Adrenal gland (tissue), 12 donors: ENCODE data around the gene GRAMD1B. TPM values are rescaled to one million over a fixed set of nuclear protein-coding genes. Genes with fewer than 3 reads are reported as not detected.

Experiments used
- DNase-seq, 7 donors: peaks; one replicate each; pipeline ENCODE4 v3.0.0-alpha.2; 2019 to 2020
- H3K27ac ChIP-seq, 5 donors: fragments of 200-600 bp; sonication (generic) in 4 of 5; 1 replicate in 3 of 5; 2 replicates in 2 of 5; pipeline versions ENCODE4 v1.5.1 to v1.8.0; 2016 to 2020; ENCODE audit warnings: mild to moderate bottlenecking in 1 of 5
- H3K27me3 ChIP-seq: fragments of 200-600 bp; 2 replicates; pipeline ENCODE4 v1.8.0; 2021
- H3K36me3 ChIP-seq, 2 donors: fragments of 200-600 bp; replicated peaks in 1 of 2; 1 replicate in 1 of 2; 2 replicates in 1 of 2; pipeline versions ENCODE4 v1.5.1 to v1.8.0; 2018 to 2022
- H3K4me1 ChIP-seq, 2 donors: fragments of 200-600 bp; replicated peaks in 1 of 2; 1 replicate in 1 of 2; 2 replicates in 1 of 2; pipeline versions ENCODE4 v1.5.1 to v1.8.0; 2018 to 2021
- H3K4me3 ChIP-seq, 4 donors: fragments of 200-600 bp; sonication (generic) in 3 of 4; one replicate each; pipeline ENCODE4 v1.5.1; 2016 to 2018
- H3K9me3 ChIP-seq, 3 donors: fragments of 200-600 bp; sonication (generic) in 1 of 3; replicated peaks in 1 of 3; 1 replicate in 2 of 3; 2 replicates in 1 of 3; pipeline versions ENCODE4 v1.5.1 to v1.8.0; 2016 to 2021
- CTCF ChIP-seq, 6 experiments: fragments of 450-650 bp in 4 of 6; fragments of 200-600 bp in 2 of 6; sonication (generic) in 1 of 6; IDR thresholded peaks; 1 replicate in 5 of 6; 2 replicates in 1 of 6; pipeline versions ENCODE4 v1.5.1 to v1.8.0; 2016 to 2021; ENCODE audit warnings: antibody characterized with exemption in 6 of 6, mild to moderate bottlenecking in 2 of 6, moderate library complexity in 1 of 6
- POLR2A ChIP-seq, 2 donors: fragments of 450-650 bp; IDR thresholded peaks; one replicate each; pipeline ENCODE4 v1.6.1; 2017; ENCODE audit warnings: antibody characterized with exemption in 2 of 2, mild to moderate bottlenecking in 2 of 2, moderate library complexity in 1 of 2
- WGBS, 4 donors: extraction: QIAGEN DNeasy Blood & Tissue Kit in 2 of 4; methylation state at CpG; one replicate each; pipeline versions ENCODE4 v1.1.5 to v1.1.7; 2013 to 2017; 5-methylcytosine and 5-hydroxymethylcytosine counted together
- intact Hi-C, 2 donors: fragments of 100-400 bp; cut with DNase I; formaldehyde crosslinking; loops; one replicate each; pipeline versions ENCODE4 v1.14.1 to v1.15.0; 2022 to 2023
- polyA plus RNA-seq, 3 donors: library from polyadenylated mRNA; stranded (reverse); fragments of 200-250 nt in 2 of 3; fragments of 350-450 nt in 1 of 3; fragmentation: Illumina TruSeq in 1 of 3; extraction: RNeasy Lipid Tissue Mini Kit (QIAGEN cat#74804) in 1 of 3; gene quantifications; one replicate each; pipeline ENCODE4 v1.2.3, GENCODE V29; 2013 to 2014
- total RNA-seq, 9 donors: library from RNA; depleted of rRNA in 4 of 9; stranded (reverse); fragments of >200 nt in 4 of 9; fragments of 120-200 nt in 1 of 9; fragmentation: NEBNext Ultra II Directional in 1 of 9; extraction: Animal tissue kit (Norgen Biotek cat#: 25700) in 1 of 9; gene quantifications; one replicate each; pipeline versions ENCODE4 v1.1.0 to v1.2.4, GENCODE V29; 2013 to 2023
- donor health status: healthy with polysubstance abuse.
- donor health status: Bipolar disorder and iron deficiency.
- donor health status: DM: yes; HTN: yes; CAD: no.
- donor health status: DM: no; HTN: no; CAD: no.
- donor health status: DM: no; HTN: no; CAD: no.
- donor health status: DM: yes; HTN: yes; CAD: no.

Gene GRAMD1B
- total and polyA plus RNA-seq, 12 donors: 101 to 1,898 (median 285) TPM

DNA sequence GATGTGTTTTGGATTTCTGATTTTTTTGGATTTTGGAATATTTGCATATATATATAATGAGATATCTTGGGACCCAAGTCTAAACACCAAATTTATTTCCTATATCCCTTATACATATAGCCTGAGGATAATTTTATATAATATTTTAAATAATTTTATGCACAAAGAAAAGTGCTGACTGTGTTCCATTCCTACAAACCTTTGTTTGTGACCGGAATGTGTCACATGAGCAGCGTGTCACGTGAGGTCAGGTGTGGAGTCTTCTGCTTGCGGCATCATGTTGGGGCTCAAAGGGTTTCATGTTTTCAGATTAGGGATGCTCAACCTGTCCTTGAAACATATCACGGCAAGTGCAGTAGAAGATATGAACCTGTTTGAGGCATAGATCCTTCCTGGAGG lies 158.8 kb downstream of the GRAMD1B start:
- H3K27ac ChIP-seq: peak overlapping the region in 2 of 5 donors; percentile 30 to 68
- DNase-seq: no peak
- no peaks in the 10 kb centered on the region for H3K27me3 ChIP-seq
- H3K4me3 ChIP-seq: no peak overlapping the region
- peaks cover 0 to 6% of the 10 kb centered on the region in 2 donors for H3K36me3 ChIP-seq
- no peaks in the 10 kb centered on the region for H3K9me3 ChIP-seq
- TF ChIP-seq POLR2A (IDR thresholded peaks at IDR 0.05) (no peak), CTCF (IDR thresholded peaks at IDR 0.05) (no peak)
- WGBS, 4 donors: 85 to 92% (median 85%) methylated on average over 5 of the region's 5 CpGs
- intact Hi-C loops: no loop called here
- peaks cover 27 to 66% of the 10 kb centered on the region in 2 donors for H3K4me1 ChIP-seq

DNA sequence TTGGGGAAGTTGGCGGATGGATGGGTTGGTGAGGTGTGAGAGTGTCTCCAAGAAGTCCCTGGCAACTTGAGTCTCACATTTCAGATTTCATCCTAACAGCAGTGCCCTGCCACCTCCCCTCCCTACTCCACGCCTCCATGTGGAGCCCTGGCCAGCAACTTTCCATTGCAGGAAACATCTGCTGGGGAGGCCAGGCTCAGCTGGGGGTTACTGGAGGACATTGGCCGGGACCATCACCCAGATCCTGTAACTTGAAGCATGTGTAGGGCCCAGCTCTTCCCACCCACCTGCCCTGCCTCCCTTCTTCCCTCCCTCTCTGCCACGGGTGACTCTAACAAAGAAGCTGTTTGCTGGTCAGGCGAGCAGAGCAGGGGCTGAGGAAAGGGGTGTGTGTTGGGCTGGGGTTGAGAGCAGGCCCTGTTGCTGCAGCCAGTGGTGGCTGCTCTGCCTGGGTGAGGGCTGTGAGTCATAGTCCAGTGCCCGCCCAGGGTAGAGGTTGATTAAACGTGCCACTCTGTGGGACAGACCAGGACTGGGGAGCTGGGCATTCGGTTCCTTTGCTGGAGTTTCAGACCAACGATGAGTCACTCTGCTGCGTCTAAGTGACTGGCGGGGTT lies 160.3 kb downstream of the GRAMD1B start:
- intact Hi-C loops: no loop called here
- TF ChIP-seq POLR2A (IDR thresholded peaks at IDR 0.05): peak in 1 of 2 donors; percentile 86
- TF ChIP-seq CTCF (IDR thresholded peaks at IDR 0.05): no peak
- H3K36me3 ChIP-seq: peaks cover 0 to 6% of the 10 kb centered on the region in 2 donors
- H3K27ac ChIP-seq: peak overlapping the region; percentile 43 to 88 (median 80)
- H3K27me3 ChIP-seq: no peaks in the 10 kb centered on the region
- no peaks in the 10 kb centered on the region for H3K9me3 ChIP-seq
- no peak overlapping the region for H3K4me3 ChIP-seq
- 28 to 50% (median 36%) methylated on average over 2 to 11 of the region's 11 CpGs for WGBS, 4 donors
- peaks cover 37 to 71% of the 10 kb centered on the region in 2 donors for H3K4me1 ChIP-seq
- DNase-seq: peak; percentile 86 to 98 (median 95)

- Histone ChIP-seq H3K36me3 (peaks cover 0 to 16% of the 10 kb centered on the region in 2 donors), H3K9me3 (no peaks in the 10 kb centered on the region), H3K27me3 (no peaks in the 10 kb centered on the region), H3K4me1 (peaks cover 46 to 54% of the 10 kb centered on the region in 2 donors), H3K4me3 (no peak overlapping the region), H3K27ac (peak overlapping the region in 4 of 5 donors; percentile 65 to 87 (median 77))
- no peak for DNase-seq
- WGBS, 4 donors: 71 to 81% (median 74%) methylated on average over 4 to 6 of the region's 6 CpGs
- intact Hi-C loops: no loop called here
- TF ChIP-seq CTCF (IDR thresholded peaks at IDR 0.05): no peak
- no peak for TF ChIP-seq POLR2A (IDR thresholded peaks at IDR 0.05)
Observed at GRCh38 chr11:123593570-123593969, 163.5 kb downstream of the GRAMD1B start.

DNA sequence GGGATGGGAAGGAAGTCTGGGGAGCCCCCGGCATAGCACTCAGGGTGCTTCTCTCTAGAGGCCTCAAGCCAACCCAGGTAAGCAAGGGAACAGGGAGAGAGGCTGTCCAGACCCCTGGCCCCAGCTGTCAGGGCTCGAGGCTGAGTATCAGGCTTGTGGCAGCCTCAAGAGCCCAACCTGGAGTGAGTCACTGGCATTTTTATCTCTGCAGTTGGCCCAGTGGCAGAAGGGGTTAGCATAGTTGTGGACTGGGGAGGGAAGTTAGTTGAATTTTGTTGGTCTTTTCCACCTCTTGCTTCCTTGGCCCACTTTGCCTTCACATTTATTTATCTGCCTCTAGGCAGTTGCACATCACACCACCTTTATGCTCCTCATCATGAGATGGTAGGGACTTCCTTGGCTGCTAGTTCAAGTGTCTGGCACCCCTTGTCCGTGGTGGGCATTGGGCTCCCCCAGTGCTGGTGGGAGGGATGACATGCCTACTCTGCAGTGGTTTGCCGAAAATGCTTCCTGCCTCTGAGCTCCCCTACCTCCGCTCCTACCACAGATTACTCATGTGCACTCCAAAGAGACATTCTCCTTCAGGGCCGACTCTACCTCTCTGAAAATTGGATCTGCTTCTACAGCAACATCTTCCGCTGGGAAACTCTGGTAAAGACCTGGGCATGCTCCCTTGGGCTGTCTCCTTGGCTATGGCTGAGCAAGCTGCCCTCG lies 164.3 kb downstream of the GRAMD1B start:
- H3K27me3 ChIP-seq: no peaks in the 10 kb centered on the region
- peak in 6 of 7 donors; percentile 60 to 75 (median 64) for DNase-seq
- peaks cover 0 to 23% of the 10 kb centered on the region in 2 donors for H3K36me3 ChIP-seq
- H3K9me3 ChIP-seq: no peaks in the 10 kb centered on the region
- H3K4me3 ChIP-seq: no peak overlapping the region
- H3K4me1 ChIP-seq: peaks cover 46 to 51% of the 10 kb centered on the region in 2 donors
- TF ChIP-seq CTCF (IDR thresholded peaks at IDR 0.05): peak in 1 of 6 experiments; percentile 4
- peak in 1 of 2 donors; percentile 54 for TF ChIP-seq POLR2A (IDR thresholded peaks at IDR 0.05)
- 64 to 67% (median 67%) methylated on average over 7 to 8 of the region's 8 CpGs for WGBS, 4 donors
- H3K27ac ChIP-seq: peak overlapping the region in 4 of 5 donors; percentile 65 to 87 (median 77)
- intact Hi-C loops: no loop called here
